ENCODE results near the gene ALG14. TPM values are rescaled to one million over a fixed set of nuclear protein-coding genes. Genes with fewer than 3 reads are reported as not detected.

The ALG14 gene
- total and polyA plus RNA-seq, 7 experiments from 2014 or later: 1.1 to 3.2 (median 1.7) TPM

- intact Hi-C loops (cut with micrococcal nuclease): no loop called here
- Mint-ChIP-seq H3K27ac (no peak overlapping the region), H3K4me3 (no peak overlapping the region), H3K4me1 (peaks cover 0 to 5% (median 0%) of the 10 kb centered on the region in 7 donors), H3K27me3 (peaks cover 0 to 4% (median 0%) of the 10 kb centered on the region in 5 donors), H3K9me3 (no peaks in the 10 kb centered on the region), H3K36me3 (peaks cover 0 to 19% (median 13%) of the 10 kb centered on the region in 5 donors)
- DNase-seq: no peak
- ATAC-seq: no peak
- Histone ChIP-seq H3K9me3 (ENCODE audit: control insufficient read depth in 2 of 3, low read length in 3 of 3) (no peaks in the 10 kb centered on the region), H3K27ac (ENCODE audit: low read depth, low read length) (no peak overlapping the region), H3K4me3 (ENCODE audit: low read length) (no peak overlapping the region), H3K27me3 (ENCODE audit: control insufficient read depth in 2 of 2, insufficient read depth in 2 of 2, low read length in 2 of 2) (no peaks in the 10 kb centered on the region), H3K4me1 (ENCODE audit: control insufficient read depth in 2 of 2, insufficient read depth in 2 of 2, low read length in 2 of 2) (no peaks in the 10 kb centered on the region), H3K36me3 (ENCODE audit: control insufficient read depth in 2 of 3, insufficient read depth in 3 of 3, low read length in 3 of 3) (no peaks in the 10 kb centered on the region)
- CTCF ChIA-PET: interaction anchor here (1.2 kb wide), 1 partner anchor 159 kb away, joined by 4 read pairs; no protein-coding TSS in a partner anchor
- POLR2A ChIA-PET: no interaction called here
Observed at GRCh38 chr1:95013950-95014574, 58.7 kb downstream of the ALG14 start.

GRCh38 chr1:95012389-95012788, 60.4 kb downstream of the ALG14 start:
- Mint-ChIP-seq H3K36me3 (peaks cover 0 to 19% (median 12%) of the 10 kb centered on the region in 5 donors), H3K4me1 (peaks cover 0 to 5% (median 0%) of the 10 kb centered on the region in 7 donors), H3K27ac (no peak overlapping the region), H3K27me3 (peaks cover 0 to 4% (median 0%) of the 10 kb centered on the region in 5 donors), H3K9me3 (no peaks in the 10 kb centered on the region), H3K4me3 (no peak overlapping the region)
- no peak for ATAC-seq
- ChIA-PET CTCF (no interaction called here), POLR2A (no interaction called here)
- Histone ChIP-seq H3K36me3 (ENCODE audit: control insufficient read depth in 2 of 3, insufficient read depth in 3 of 3, low read length in 3 of 3) (no peaks in the 10 kb centered on the region), H3K4me3 (ENCODE audit: low read length) (no peak overlapping the region), H3K4me1 (ENCODE audit: control insufficient read depth in 2 of 2, insufficient read depth in 2 of 2, low read length in 2 of 2) (no peaks in the 10 kb centered on the region), H3K27me3 (ENCODE audit: control insufficient read depth in 2 of 2, insufficient read depth in 2 of 2, low read length in 2 of 2) (no peaks in the 10 kb centered on the region), H3K27ac (ENCODE audit: low read depth, low read length) (no peak overlapping the region), H3K9me3 (ENCODE audit: control insufficient read depth in 2 of 3, low read length in 3 of 3) (no peaks in the 10 kb centered on the region)
- intact Hi-C loops (cut with micrococcal nuclease): no loop called here
- DNase-seq: no peak

- H3K27me3 Mint-ChIP-seq: peaks cover 0 to 4% (median 0%) of the 10 kb centered on the region in 5 donors
- ChIA-PET CTCF (no interaction called here), POLR2A (no interaction called here)
- H3K36me3 ChIP-seq (ENCODE audit: control insufficient read depth in 2 of 3, insufficient read depth in 3 of 3, low read length in 3 of 3): no peaks in the 10 kb centered on the region
- no peaks in the 10 kb centered on the region for H3K9me3 ChIP-seq (ENCODE audit: control insufficient read depth in 2 of 3, low read length in 3 of 3)
- no peak for DNase-seq
- intact Hi-C loops (cut with micrococcal nuclease): no loop called here
- H3K4me3 Mint-ChIP-seq: no peak overlapping the region
- no peaks in the 10 kb centered on the region for H3K4me1 ChIP-seq (ENCODE audit: control insufficient read depth in 2 of 2, insufficient read depth in 2 of 2, low read length in 2 of 2)
- H3K4me1 Mint-ChIP-seq: peaks cover 0 to 4% (median 0%) of the 10 kb centered on the region in 7 donors
- no peak overlapping the region for H3K27ac ChIP-seq (ENCODE audit: low read depth, low read length)
- H3K27me3 ChIP-seq (ENCODE audit: control insufficient read depth in 2 of 2, insufficient read depth in 2 of 2, low read length in 2 of 2): no peaks in the 10 kb centered on the region
- peaks cover 0 to 13% (median 8%) of the 10 kb centered on the region in 5 donors for H3K36me3 Mint-ChIP-seq
- H3K9me3 Mint-ChIP-seq: no peaks in the 10 kb centered on the region
- ATAC-seq: no peak
- no peak overlapping the region for H3K27ac Mint-ChIP-seq
- H3K4me3 ChIP-seq (ENCODE audit: low read length): no peak overlapping the region
Observed at GRCh38 chr1:95010158-95010557, 62.6 kb downstream of the ALG14 start.

- peaks cover 0 to 14% (median 4%) of the 10 kb centered on the region in 5 donors for H3K36me3 Mint-ChIP-seq
- Histone ChIP-seq H3K36me3 (ENCODE audit: control insufficient read depth in 2 of 3, insufficient read depth in 3 of 3, low read length in 3 of 3) (no peaks in the 10 kb centered on the region), H3K4me3 (ENCODE audit: low read length) (no peak overlapping the region), H3K9me3 (ENCODE audit: control insufficient read depth in 2 of 3, low read length in 3 of 3) (no peaks in the 10 kb centered on the region), H3K27me3 (ENCODE audit: control insufficient read depth in 2 of 2, insufficient read depth in 2 of 2, low read length in 2 of 2) (no peaks in the 10 kb centered on the region), H3K27ac (ENCODE audit: low read depth, low read length) (no peak overlapping the region), H3K4me1 (ENCODE audit: control insufficient read depth in 2 of 2, insufficient read depth in 2 of 2, low read length in 2 of 2) (no peaks in the 10 kb centered on the region)
- no peak overlapping the region for H3K27ac Mint-ChIP-seq
- ATAC-seq (no peak), DNase-seq (no peak)
- no peaks in the 10 kb centered on the region for H3K9me3 Mint-ChIP-seq
- POLR2A ChIA-PET: no interaction called here
- intact Hi-C loops (cut with micrococcal nuclease): no loop called here
- CTCF ChIA-PET: no interaction called here
- H3K27me3 Mint-ChIP-seq: peaks cover 0 to 4% (median 0%) of the 10 kb centered on the region in 5 donors
- no peaks in the 10 kb centered on the region for H3K4me1 Mint-ChIP-seq
- no peak overlapping the region for H3K4me3 Mint-ChIP-seq
Observed at GRCh38 chr1:95007687-95008086, 65.1 kb downstream of the ALG14 start.

- ChIA-PET CTCF (no interaction called here), POLR2A (no interaction called here)
- H3K4me3 ChIP-seq (ENCODE audit: low read length): no peak overlapping the region
- ATAC-seq: no peak
- H3K9me3 ChIP-seq (ENCODE audit: control insufficient read depth in 2 of 3, low read length in 3 of 3): no peaks in the 10 kb centered on the region
- Mint-ChIP-seq H3K27me3 (peaks cover 0 to 4% (median 0%) of the 10 kb centered on the region in 5 donors), H3K36me3 (peaks cover 0 to 17% (median 0%) of the 10 kb centered on the region in 5 donors), H3K9me3 (no peaks in the 10 kb centered on the region), H3K4me3 (no peak overlapping the region), H3K4me1 (no peaks in the 10 kb centered on the region), H3K27ac (no peak overlapping the region)
- no peaks in the 10 kb centered on the region for H3K4me1 ChIP-seq (ENCODE audit: control insufficient read depth in 2 of 2, insufficient read depth in 2 of 2, low read length in 2 of 2)
- H3K27ac ChIP-seq (ENCODE audit: low read depth, low read length): no peak overlapping the region
- intact Hi-C loops (cut with micrococcal nuclease): no loop called here
- no peaks in the 10 kb centered on the region for H3K27me3 ChIP-seq (ENCODE audit: control insufficient read depth in 2 of 2, insufficient read depth in 2 of 2, low read length in 2 of 2)
- no peak for DNase-seq
- no peaks in the 10 kb centered on the region for H3K36me3 ChIP-seq (ENCODE audit: control insufficient read depth in 2 of 3, insufficient read depth in 3 of 3, low read length in 3 of 3)
Observed at GRCh38 chr1:95006681-95007080, 66.1 kb downstream of the ALG14 start.

GRCh38 chr1:95005584-95005983, 67.2 kb downstream of the ALG14 start:
- Mint-ChIP-seq H3K9me3 (no peaks in the 10 kb centered on the region), H3K36me3 (peaks cover 0 to 17% (median 0%) of the 10 kb centered on the region in 5 donors), H3K4me3 (no peak overlapping the region), H3K27me3 (peaks cover 0 to 4% (median 0%) of the 10 kb centered on the region in 5 donors), H3K27ac (peak overlapping the region in 1 of 9 donors; percentile 11), H3K4me1 (no peaks in the 10 kb centered on the region)
- ChIA-PET CTCF (no interaction called here), POLR2A (no interaction called here)
- no peaks in the 10 kb centered on the region for H3K36me3 ChIP-seq (ENCODE audit: control insufficient read depth in 2 of 3, insufficient read depth in 3 of 3, low read length in 3 of 3)
- no peaks in the 10 kb centered on the region for H3K27me3 ChIP-seq (ENCODE audit: control insufficient read depth in 2 of 2, insufficient read depth in 2 of 2, low read length in 2 of 2)
- H3K4me1 ChIP-seq (ENCODE audit: control insufficient read depth in 2 of 2, insufficient read depth in 2 of 2, low read length in 2 of 2): no peaks in the 10 kb centered on the region
- ATAC-seq: no peak
- no peaks in the 10 kb centered on the region for H3K9me3 ChIP-seq (ENCODE audit: control insufficient read depth in 2 of 3, low read length in 3 of 3)
- no peak for DNase-seq
- H3K4me3 ChIP-seq (ENCODE audit: low read length): no peak overlapping the region
- intact Hi-C loops (cut with micrococcal nuclease): no loop called here
- no peak overlapping the region for H3K27ac ChIP-seq (ENCODE audit: low read depth, low read length)

- intact Hi-C loops (cut with micrococcal nuclease): no loop called here
- DNase-seq: no peak
- Mint-ChIP-seq H3K4me3 (no peak overlapping the region), H3K4me1 (peaks cover 0 to 3% (median 0%) of the 10 kb centered on the region in 7 donors), H3K9me3 (no peaks in the 10 kb centered on the region), H3K36me3 (peaks cover 0 to 23% (median 0%) of the 10 kb centered on the region in 5 donors), H3K27ac (no peak overlapping the region), H3K27me3 (peaks cover 0 to 2% (median 0%) of the 10 kb centered on the region in 5 donors)
- no peak for ATAC-seq
- Histone ChIP-seq H3K27ac (ENCODE audit: low read depth, low read length) (no peak overlapping the region), H3K4me1 (ENCODE audit: control insufficient read depth in 2 of 2, insufficient read depth in 2 of 2, low read length in 2 of 2) (no peaks in the 10 kb centered on the region), H3K9me3 (ENCODE audit: control insufficient read depth in 2 of 3, low read length in 3 of 3) (no peaks in the 10 kb centered on the region), H3K4me3 (ENCODE audit: low read length) (no peak overlapping the region), H3K36me3 (ENCODE audit: control insufficient read depth in 2 of 3, insufficient read depth in 3 of 3, low read length in 3 of 3) (no peaks in the 10 kb centered on the region), H3K27me3 (ENCODE audit: control insufficient read depth in 2 of 2, insufficient read depth in 2 of 2, low read length in 2 of 2) (no peaks in the 10 kb centered on the region)
- POLR2A ChIA-PET: interaction anchor here (0.7 kb wide), 1 partner anchor 25 kb away, joined by 3 read pairs; no protein-coding TSS in a partner anchor
- CTCF ChIA-PET: no interaction called here
Observed at GRCh38 chr1:95004013-95004412, 68.7 kb downstream of the ALG14 start.

Measured in naive thymus-derived CD4-positive, alpha-beta T cell (primary cell).